ENCODE data around the gene SUSD4. TPM values are rescaled to one million over a fixed set of nuclear protein-coding genes. Genes with fewer than 3 reads are reported as not detected.

The SUSD4 gene
- total RNA-seq, 3 donors from 2014 or later = 0.43 to 0.79 (median 0.77) TPM

- DNase-seq (no peak), ATAC-seq (no peak)
- H3K4me3 ChIP-seq = no peak overlapping the region
- no peaks in the 10 kb centered on the region for H3K36me3 ChIP-seq (ENCODE audit: low read depth)
- TF ChIP-seq CTCF (IDR thresholded peaks at IDR 0.05) = no peak
- intact Hi-C loops (cut with DNase I, micrococcal nuclease) = no loop called here
- no peaks in the 10 kb centered on the region for H3K4me1 ChIP-seq (ENCODE audit: low read depth)
- H3K9me3 ChIP-seq = no peaks in the 10 kb centered on the region
These were observed 120.4 kb downstream of the SUSD4 start for GRCh38 chr1:223243441-223244050.

GRCh38 chr1:223242971-223243370, 121.0 kb downstream of the SUSD4 start:
- H3K36me3 ChIP-seq (ENCODE audit: low read depth) = no peaks in the 10 kb centered on the region
- no peak for DNase-seq
- no peak for ATAC-seq
- no peaks in the 10 kb centered on the region for H3K9me3 ChIP-seq
- no peak for TF ChIP-seq CTCF (IDR thresholded peaks at IDR 0.05)
- no peak overlapping the region for H3K4me3 ChIP-seq
- intact Hi-C loops (cut with DNase I, micrococcal nuclease) = no loop called here
- H3K4me1 ChIP-seq (ENCODE audit: low read depth) = no peaks in the 10 kb centered on the region

GRCh38 chr1:223242382-223242955, 121.5 kb downstream of the SUSD4 start:
- Histone ChIP-seq H3K4me3 (no peak overlapping the region), H3K4me1 (ENCODE audit: low read depth) (no peaks in the 10 kb centered on the region), H3K9me3 (no peaks in the 10 kb centered on the region), H3K36me3 (ENCODE audit: low read depth) (no peaks in the 10 kb centered on the region)
- DNase-seq (no peak), ATAC-seq (no peak)
- no peak for TF ChIP-seq CTCF (IDR thresholded peaks at IDR 0.05)
- intact Hi-C loops (cut with DNase I, micrococcal nuclease) = no loop called here

- ATAC-seq = no peak
- DNase-seq = no peak
- no peak overlapping the region for H3K4me3 ChIP-seq
- H3K9me3 ChIP-seq = peaks cover 2% of the 10 kb centered on the region
- intact Hi-C loops (cut with DNase I, micrococcal nuclease) = no loop called here
- no peaks in the 10 kb centered on the region for H3K4me1 ChIP-seq (ENCODE audit: low read depth)
- no peaks in the 10 kb centered on the region for H3K36me3 ChIP-seq (ENCODE audit: low read depth)
- no peak for TF ChIP-seq CTCF (IDR thresholded peaks at IDR 0.05)
These were observed 123.9 kb downstream of the SUSD4 start for GRCh38 chr1:223240122-223240521.

GRCh38 chr1:223235091-223235490, 128.9 kb downstream of the SUSD4 start:
- H3K4me1 ChIP-seq (ENCODE audit: low read depth) = no peaks in the 10 kb centered on the region
- H3K9me3 ChIP-seq = peaks cover 2% of the 10 kb centered on the region
- no peaks in the 10 kb centered on the region for H3K36me3 ChIP-seq (ENCODE audit: low read depth)
- no peak for DNase-seq
- no peak overlapping the region for H3K4me3 ChIP-seq
- ATAC-seq = no peak
- TF ChIP-seq CTCF (IDR thresholded peaks at IDR 0.05) = no peak
- intact Hi-C loops (cut with DNase I, micrococcal nuclease) = no loop called here
